Nephron progenitor cell (in vitro differentiated cells): ENCODE measurements around the gene ARFIP2.

ENCODE experiments used
- DNase-seq: peaks from one replicate; pipeline ENCODE4 v3.0.0; 2021
- H3K27ac Mint-ChIP-seq: 2 replicates; pipeline ENCODE4 v1.8.0; 2021; ENCODE audit warnings: mild to moderate bottlenecking, moderate library complexity, mixed read lengths
- H3K27me3 Mint-ChIP-seq: 2 replicates; pipeline ENCODE4 v1.8.0; 2021; ENCODE audit warnings: mild to moderate bottlenecking, low read depth, mixed read lengths; ENCODE audit not compliant: poor library complexity
- H3K36me3 Mint-ChIP-seq: 2 replicates; pipeline ENCODE4 v1.8.0; 2021; ENCODE audit warnings: low read depth, mixed read lengths
- H3K4me1 Mint-ChIP-seq: 2 replicates; pipeline ENCODE4 v1.8.0; 2021; ENCODE audit warnings: mixed read lengths
- H3K4me3 Mint-ChIP-seq: 2 replicates; pipeline ENCODE4 v1.8.0; 2021; ENCODE audit warnings: mild to moderate bottlenecking, moderate library complexity, mixed read lengths
- H3K9me3 Mint-ChIP-seq: 2 replicates; pipeline ENCODE4 v1.8.0; 2021; ENCODE audit warnings: mild to moderate bottlenecking, moderate library complexity, mixed read lengths
- CTCF ChIP-seq: fragments of 200-600 bp; sonication (generic); IDR thresholded peaks from 2 replicates; pipeline ENCODE4 v1.5.0; 2021; ENCODE audit warnings: antibody characterized with exemption

Gene ARFIP2

GRCh38 chr11:6476571-6476970, 4.6 kb downstream of the ARFIP2 start:
- TF ChIP-seq CTCF = no peak
- no peaks in the 10 kb centered on the region for H3K9me3 Mint-ChIP-seq
- no peaks in the 10 kb centered on the region for H3K27me3 Mint-ChIP-seq
- H3K4me1 Mint-ChIP-seq = peaks cover 49% of the 10 kb centered on the region
- H3K4me3 Mint-ChIP-seq = no peak overlapping the region
- DNase-seq = no peak
- H3K36me3 Mint-ChIP-seq = peaks cover 21% of the 10 kb centered on the region
- H3K27ac Mint-ChIP-seq = no peak overlapping the region

- Mint-ChIP-seq H3K4me3 (no peak overlapping the region), H3K4me1 (peaks cover 47% of the 10 kb centered on the region)
- no peak for TF ChIP-seq CTCF
Measured at GRCh38 chr11:6475936-6476335, 5.2 kb downstream of the ARFIP2 start.

GRCh38 chr11:6474806-6475500, 6.2 kb downstream of the ARFIP2 start:
- DNase-seq = no peak
- Mint-ChIP-seq H3K4me3 (peak overlapping the region; percentile 83), H3K27ac (no peak overlapping the region), H3K4me1 (peaks cover 37% of the 10 kb centered on the region), H3K27me3 (no peaks in the 10 kb centered on the region), H3K36me3 (peaks cover 21% of the 10 kb centered on the region), H3K9me3 (no peaks in the 10 kb centered on the region)
- no peak for TF ChIP-seq CTCF

More at GRCh38 chr11:6475936-6476335, 5.2 kb downstream of the ARFIP2 start:
- H3K36me3 Mint-ChIP-seq = peaks cover 21% of the 10 kb centered on the region
- no peaks in the 10 kb centered on the region for H3K9me3 Mint-ChIP-seq
- DNase-seq = no peak
- no peaks in the 10 kb centered on the region for H3K27me3 Mint-ChIP-seq
- H3K27ac Mint-ChIP-seq = no peak overlapping the region

GRCh38 chr11:6474413-6474792, 6.7 kb downstream of the ARFIP2 start:
- peak overlapping the region; percentile 83 for H3K4me3 Mint-ChIP-seq
- no peaks in the 10 kb centered on the region for H3K27me3 Mint-ChIP-seq
- DNase-seq = no peak
- peak overlapping the region; percentile 94 for H3K27ac Mint-ChIP-seq
- H3K9me3 Mint-ChIP-seq = no peaks in the 10 kb centered on the region
- H3K36me3 Mint-ChIP-seq = peaks cover 21% of the 10 kb centered on the region
- no peak for TF ChIP-seq CTCF
- peaks cover 31% of the 10 kb centered on the region for H3K4me1 Mint-ChIP-seq

GRCh38 chr11:6473451-6474412, 7.4 kb downstream of the ARFIP2 start, which contains the start of gene TRIM3:
TRIM3 (minus strand) TSS chr11:6473941; CDS start chr11:6465695, 8,246 bp downstream.
- peak; percentile 97 for DNase-seq
- Mint-ChIP-seq H3K4me1 (peaks cover 27% of the 10 kb centered on the region), H3K27ac (peak within 1 kb of the TSS; percentile 94), H3K36me3 (peaks cover 14% of the 10 kb centered on the region), H3K9me3 (no peaks in the 10 kb centered on the region), H3K27me3 (no peaks in the 10 kb centered on the region), H3K4me3 (peak within 1 kb of the TSS; percentile 90)
- TF ChIP-seq CTCF = no peak
